IPS-11a (cell line): ENCODE data around the gene ELFN2.

Experiments
- H3K4me3 ChIP-seq: one replicate; pipeline ENCODE4 v1.5.1; 2013; ENCODE audit warnings: low read depth, low read length, control low read depth

Gene ELFN2

DNA sequence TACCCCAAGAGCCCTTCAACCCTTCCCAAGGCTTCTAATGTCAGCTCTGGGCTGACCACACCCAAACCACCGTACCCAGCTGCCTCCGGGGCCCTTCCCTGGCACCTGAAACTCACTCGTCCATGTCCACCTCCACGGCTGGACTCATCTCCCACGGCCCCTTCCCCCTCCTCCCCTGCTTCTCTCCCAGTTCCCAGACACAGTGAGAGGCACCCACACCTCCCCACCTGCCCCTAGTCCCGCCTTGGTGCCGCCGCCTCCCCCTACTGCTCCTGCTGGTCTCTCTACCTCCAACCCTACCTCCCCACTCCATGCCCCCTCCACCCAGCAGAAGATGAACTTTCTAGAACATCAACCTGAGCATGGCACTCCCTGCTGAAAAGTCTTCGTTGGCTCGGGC is 39.5 kb downstream of the ELFN2 start:
- H3K4me3 ChIP-seq: no peak overlapping the region

- H3K4me3 ChIP-seq: no peak overlapping the region
Observed at GRCh38 chr22:37386441-37386840, 40.8 kb downstream of the ELFN2 start.

DNA sequence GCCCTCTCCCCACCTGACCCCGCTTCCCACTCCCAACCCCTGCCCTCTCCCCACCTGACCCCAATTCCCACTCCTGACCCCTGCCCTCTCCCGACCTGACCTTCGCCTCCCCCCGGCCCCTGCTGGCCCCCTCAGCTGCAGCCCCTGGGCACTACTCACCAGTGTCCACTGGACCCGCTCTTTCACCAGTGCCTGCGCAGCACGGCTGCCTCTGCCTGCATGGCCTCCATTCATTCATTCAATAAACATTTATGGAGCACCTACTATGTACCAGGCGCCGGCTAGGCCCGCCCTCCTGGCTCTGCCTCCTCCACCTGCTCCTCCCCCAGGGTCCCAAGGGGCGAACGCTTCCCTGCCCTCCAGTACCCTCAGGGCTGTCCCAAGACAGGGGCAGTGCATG is 42.6 kb downstream of the ELFN2 start:
- no peak overlapping the region for H3K4me3 ChIP-seq

GRCh38 chr22:37383341-37383740 is 43.9 kb downstream of the ELFN2 start:
- no peak overlapping the region for H3K4me3 ChIP-seq

DNA sequence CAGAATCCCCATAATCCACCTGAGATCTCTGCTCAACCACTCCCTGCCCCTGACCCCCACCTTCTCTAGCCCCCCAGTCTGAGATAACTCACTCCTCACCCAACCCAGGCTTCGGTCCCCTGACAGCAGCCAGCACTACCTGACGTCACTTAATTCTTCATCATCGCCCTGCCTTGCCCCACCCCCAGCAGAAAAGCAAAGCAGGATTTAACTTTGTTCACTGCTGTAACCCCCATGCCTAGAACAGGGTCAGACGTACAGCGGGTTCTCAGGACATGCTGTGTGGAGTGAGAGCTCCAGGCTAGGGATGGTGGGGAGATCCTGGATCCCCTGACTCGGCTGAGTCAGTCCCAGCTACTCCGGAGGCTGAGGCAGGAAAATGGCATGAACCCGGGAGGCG is 45.8 kb downstream of the ELFN2 start:
- no peak overlapping the region for H3K4me3 ChIP-seq

DNA sequence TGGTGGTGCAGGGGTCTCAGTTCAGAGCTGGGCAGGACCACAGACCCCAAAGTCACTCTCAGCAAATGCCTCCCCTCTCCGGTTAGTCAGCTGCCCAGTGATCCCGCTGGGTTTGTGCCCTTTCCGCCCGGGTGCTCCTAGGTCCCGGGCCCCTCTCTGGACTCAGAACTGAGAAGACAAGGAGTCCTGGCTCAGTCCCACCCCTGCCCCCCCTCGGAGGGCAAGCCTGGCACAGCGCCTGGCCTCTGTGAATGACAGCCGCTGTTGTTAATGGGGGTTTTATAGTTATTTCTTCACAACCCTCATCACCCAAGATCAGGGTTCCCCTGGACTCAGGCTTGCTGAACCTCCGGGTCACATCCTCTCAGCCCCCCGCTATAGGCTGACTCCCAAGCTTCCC is 47.6 kb downstream of the ELFN2 start:
- no peak overlapping the region for H3K4me3 ChIP-seq

DNA sequence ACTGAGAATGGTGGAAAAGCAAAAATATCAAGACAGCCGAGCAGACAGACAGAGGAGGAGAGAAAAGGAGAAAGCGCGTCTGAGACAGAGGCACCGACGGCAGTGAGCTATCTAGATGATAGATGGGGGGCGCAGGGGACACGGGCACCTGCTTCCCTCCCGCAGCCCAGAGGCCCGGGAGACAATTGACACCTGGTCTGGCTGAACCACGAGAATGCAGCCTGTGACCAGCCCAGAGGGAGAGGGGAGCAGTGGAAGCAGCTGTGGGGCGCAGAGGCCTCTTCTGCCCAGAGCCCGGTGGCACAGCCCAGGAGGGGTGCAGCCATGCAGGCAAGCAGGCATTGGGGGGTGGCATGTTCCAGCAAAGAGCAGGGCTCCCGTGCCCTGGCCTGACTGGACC is 48.2 kb downstream of the ELFN2 start:
- no peak overlapping the region for H3K4me3 ChIP-seq

GRCh38 chr22:37378642-37379058 is 48.6 kb downstream of the ELFN2 start:
- no peak overlapping the region for H3K4me3 ChIP-seq

GRCh38 chr22:37377927-37378326 is 49.4 kb downstream of the ELFN2 start:
- H3K4me3 ChIP-seq: no peak overlapping the region

- H3K4me3 ChIP-seq: no peak overlapping the region
Observed at GRCh38 chr22:37377138-37377537, 50.1 kb downstream of the ELFN2 start.

DNA sequence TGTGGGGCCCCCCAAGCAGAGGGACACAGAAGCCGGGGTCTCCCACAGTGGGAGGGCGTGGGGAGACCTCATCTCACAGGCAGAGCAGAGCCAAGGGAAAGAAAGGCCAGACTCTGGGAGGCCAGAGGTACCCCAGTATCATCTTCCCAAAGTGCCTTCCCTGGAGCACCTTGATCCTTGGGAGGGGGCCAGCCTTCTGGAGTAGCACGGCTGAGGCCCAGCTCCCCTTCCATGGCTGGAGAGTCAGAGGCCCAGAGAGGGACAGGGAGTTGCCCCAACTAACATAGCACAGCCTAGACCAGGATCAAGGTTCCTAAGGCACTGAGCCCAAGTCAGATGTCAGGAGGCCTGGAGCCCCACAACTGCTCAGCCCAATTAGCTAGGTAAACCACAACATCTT is 50.6 kb downstream of the ELFN2 start:
- H3K4me3 ChIP-seq: no peak overlapping the region

DNA sequence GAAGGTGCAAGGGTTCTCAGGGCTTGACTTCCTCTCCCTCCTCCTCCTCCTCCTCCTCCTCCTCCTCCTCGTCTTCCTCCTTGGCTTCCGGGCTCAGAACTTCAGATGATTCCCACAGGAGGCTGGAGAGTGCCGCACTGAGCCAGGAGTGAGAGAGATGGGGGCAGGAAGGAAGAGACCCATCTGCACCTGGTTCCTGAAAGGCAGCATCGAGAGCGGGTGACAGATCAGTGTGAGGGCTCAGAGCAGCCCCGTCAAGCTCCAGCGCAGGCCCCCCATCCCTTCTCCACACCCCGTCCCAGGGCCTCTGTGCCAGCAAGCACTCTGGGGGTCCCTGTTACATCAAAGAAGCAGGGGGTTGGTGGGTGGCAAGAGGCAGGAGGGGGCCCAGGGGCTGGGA is 51.5 kb downstream of the ELFN2 start:
- H3K4me3 ChIP-seq: no peak overlapping the region

DNA sequence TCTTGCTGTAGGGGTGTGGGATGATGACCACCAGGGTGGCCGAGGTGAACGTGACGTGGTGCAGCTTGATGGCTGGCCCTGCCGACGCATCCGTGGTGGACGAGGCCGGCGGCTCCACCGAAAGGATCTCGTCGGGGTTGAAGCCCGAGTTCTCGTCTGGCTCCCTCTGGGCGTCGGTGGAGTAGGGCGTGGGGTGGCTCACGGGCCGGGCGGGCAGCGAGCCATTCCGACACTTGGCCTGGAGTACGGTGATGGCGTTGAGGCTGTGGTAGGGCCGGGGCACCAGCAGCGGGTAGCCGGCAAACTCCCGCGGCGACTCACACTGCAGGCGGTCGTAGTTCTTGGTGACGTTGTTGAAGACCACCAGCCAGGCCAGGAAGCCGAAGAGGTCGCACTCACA is 52.7 kb downstream of the ELFN2 start:
- H3K4me3 ChIP-seq: no peak overlapping the region

GRCh38 chr22:37373451-37373850 is 53.8 kb downstream of the ELFN2 start:
- H3K4me3 ChIP-seq: no peak overlapping the region

- H3K4me3 ChIP-seq: no peak overlapping the region
Observed at GRCh38 chr22:37371911-37372310, 55.4 kb downstream of the ELFN2 start.

DNA sequence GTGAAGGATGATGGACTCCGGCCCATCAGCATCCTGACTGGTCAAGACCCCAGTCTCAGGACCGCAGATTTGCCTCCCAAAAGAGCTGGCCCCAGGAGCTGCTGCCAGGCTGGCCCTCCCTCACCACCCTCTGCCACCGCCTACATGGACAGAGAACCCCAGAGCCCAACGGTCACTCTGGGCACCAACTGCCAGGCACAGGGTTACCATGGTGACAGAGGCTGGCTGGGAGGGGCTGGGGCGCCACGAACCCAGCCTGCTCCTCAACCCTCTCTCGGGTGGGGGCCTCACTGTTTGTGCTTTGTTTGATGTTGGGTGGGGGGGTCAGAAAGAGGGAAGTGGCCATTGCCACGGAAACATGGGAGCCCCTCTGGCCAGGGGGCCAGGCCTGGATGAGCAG is 55.8 kb downstream of the ELFN2 start:
- no peak overlapping the region for H3K4me3 ChIP-seq

GRCh38 chr22:37370306-37370979 is 56.8 kb downstream of the ELFN2 start:
- no peak overlapping the region for H3K4me3 ChIP-seq

- no peak overlapping the region for H3K4me3 ChIP-seq
Observed at GRCh38 chr22:37369483-37369882, 57.8 kb downstream of the ELFN2 start.

- H3K4me3 ChIP-seq: no peak overlapping the region
Observed at GRCh38 chr22:37368058-37368457, 59.2 kb downstream of the ELFN2 start.

GRCh38 chr22:37366601-37367000 is 60.7 kb downstream of the ELFN2 start:
- H3K4me3 ChIP-seq: no peak overlapping the region

- H3K4me3 ChIP-seq: no peak overlapping the region
Observed at GRCh38 chr22:37365950-37366349, 61.3 kb downstream of the ELFN2 start.

- no peak overlapping the region for H3K4me3 ChIP-seq
Observed at GRCh38 chr22:37363261-37363992, 63.9 kb downstream of the ELFN2 start.

DNA sequence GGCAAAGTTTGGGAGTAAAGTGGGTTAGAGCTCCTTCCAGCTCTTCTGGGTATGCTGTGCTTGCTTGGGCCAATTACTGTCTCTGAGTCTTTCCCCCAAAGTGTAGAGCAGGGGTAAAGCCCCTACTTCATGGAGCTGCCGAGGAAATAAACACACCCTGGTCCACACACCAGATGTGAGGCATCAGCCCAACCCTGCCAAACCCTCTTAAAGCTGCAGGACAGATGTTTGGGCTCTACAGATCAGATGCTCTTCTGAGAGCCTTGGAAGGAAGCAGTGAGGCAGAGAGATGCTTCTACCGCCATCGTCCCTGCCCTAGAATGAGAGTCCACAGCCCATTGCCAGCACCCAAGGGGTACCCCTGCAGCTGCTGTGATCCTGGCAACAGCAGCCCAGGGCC is 64.7 kb downstream of the ELFN2 start:
- H3K4me3 ChIP-seq: no peak overlapping the region
